Testis (tissue), 2 donors: ENCODE measurements around the gene SHLD1.

Experiments used
- CTCF ChIP-seq, 3 experiments: fragments of 450-650 bp in 2 of 3; fragments of 200-600 bp in 1 of 3; sonication (generic) in 1 of 3; IDR thresholded peaks; one replicate each; pipeline ENCODE4 v1.5.1; 2016 to 2019; ENCODE audit warnings: antibody characterized with exemption in 3 of 3, mild to moderate bottlenecking in 2 of 3, moderate library complexity in 1 of 3
- POLR2A ChIP-seq: fragments of 450-650 bp; IDR thresholded peaks from one replicate; pipeline ENCODE4 v1.6.1; 2017; ENCODE audit warnings: antibody characterized with exemption, mild to moderate bottlenecking, moderate library complexity

GRCh38 chr20:5770231-5770986 is 20.2 kb downstream of the SHLD1 start:
- no peak for TF ChIP-seq CTCF (IDR thresholded peaks at IDR 0.05)
- TF ChIP-seq POLR2A, result no peak
